VCaP (cell line): Measurements from ENCODE around the gene U2SURP.

Experiments used
- H3K27ac ChIP-seq: fragments of 450-650 bp; 2 replicates; pipeline ENCODE4 v1.5.1; 2017
- CTCF ChIP-seq: fragments of 450-650 bp; conservative IDR thresholded peaks from 2 replicates; pipeline ENCODE4 v1.5.1; 2017; ENCODE audit warnings: mild to moderate bottlenecking, moderate library complexity

Gene U2SURP

DNA sequence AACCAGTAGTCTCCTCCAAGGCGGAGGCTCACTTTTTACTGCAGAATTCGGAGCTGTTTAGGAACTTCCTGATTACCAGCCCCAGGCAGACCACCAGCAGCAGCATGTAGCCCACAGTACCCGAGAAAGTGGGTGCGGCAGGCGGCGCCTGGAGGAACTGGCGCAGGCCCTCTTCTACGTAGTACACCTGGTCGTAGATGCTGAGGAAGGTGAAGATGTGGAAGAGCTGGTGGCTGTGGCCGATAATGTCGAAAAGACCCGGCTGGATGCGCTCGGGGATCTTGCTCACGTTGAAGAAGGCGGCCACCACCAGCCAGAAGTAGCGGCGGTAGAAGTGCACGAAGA lies 39.2 kb upstream of the U2SURP start:
- H3K27ac ChIP-seq, result no peak overlapping the region
- no peak for TF ChIP-seq CTCF

- H3K27ac ChIP-seq, result no peak overlapping the region
- no peak for TF ChIP-seq CTCF
Observed at GRCh38 chr3:142962520-142963233, 38.7 kb upstream of the U2SURP start.

GRCh38 chr3:142963234-142963515 lies 38.2 kb upstream of the U2SURP start:
- TF ChIP-seq CTCF, result peak; percentile 25; the same call in 1 of the 2 replicates
- no peak overlapping the region for H3K27ac ChIP-seq

DNA sequence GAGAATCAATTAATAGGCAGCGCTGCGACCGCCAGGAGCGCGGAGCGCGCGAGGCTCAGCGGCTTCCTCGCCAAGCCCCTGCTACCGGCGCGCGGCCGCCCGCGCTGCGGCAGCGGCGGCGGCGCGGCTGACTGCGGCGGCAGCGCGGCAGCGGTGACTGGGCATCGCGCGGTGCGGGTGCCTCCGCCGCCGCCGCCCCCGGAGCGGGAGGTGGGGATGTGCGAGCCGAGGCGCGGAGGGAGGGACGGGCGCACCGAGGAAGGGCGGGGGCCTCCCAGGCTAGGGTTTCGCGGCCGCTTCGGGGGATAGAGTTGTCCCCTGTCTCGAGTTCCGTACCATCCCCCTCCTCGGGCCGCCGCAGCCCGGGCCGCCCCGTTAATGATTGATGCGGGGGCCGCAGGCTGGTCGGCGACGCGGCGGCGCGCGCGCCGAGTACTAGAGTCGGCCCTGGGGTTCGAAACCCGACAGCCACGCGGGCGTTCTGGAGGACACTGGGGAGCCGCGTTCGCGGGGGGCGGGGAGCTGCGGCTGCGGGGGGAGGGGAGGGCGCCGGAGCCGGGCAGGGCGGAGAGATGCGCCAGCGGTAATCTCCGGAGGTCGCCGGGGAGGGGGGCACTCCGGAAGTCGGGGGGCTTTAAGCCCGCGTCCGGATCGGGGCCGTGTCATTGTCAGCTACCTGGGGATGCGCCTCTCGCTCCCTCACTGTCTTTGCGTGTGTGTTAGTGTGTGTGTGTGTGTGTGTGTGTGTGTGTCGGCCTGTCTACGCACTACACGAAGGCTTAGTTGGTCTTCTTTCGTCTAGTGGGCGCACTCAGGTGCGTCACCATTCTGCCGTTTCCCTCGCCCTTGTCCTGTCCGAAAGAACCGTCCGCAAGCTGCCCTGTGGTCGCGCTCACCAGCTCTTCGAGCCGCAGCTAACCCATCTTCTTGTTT lies 37.6 kb upstream of the U2SURP start, which contains the start of gene PAQR9:
Gene PAQR9, minus strand, starts transcription at position 159 of the 933 bp plus-strand sequence. CDS start 338 bp downstream, outside the sequence.
- no peak within 1 kb of the TSS for H3K27ac ChIP-seq
- no peak; the same call in 1 of the 2 replicates for TF ChIP-seq CTCF

GRCh38 chr3:142965581-142965980 lies 35.8 kb upstream of the U2SURP start:
- no peak overlapping the region for H3K27ac ChIP-seq
- no peak for TF ChIP-seq CTCF

DNA sequence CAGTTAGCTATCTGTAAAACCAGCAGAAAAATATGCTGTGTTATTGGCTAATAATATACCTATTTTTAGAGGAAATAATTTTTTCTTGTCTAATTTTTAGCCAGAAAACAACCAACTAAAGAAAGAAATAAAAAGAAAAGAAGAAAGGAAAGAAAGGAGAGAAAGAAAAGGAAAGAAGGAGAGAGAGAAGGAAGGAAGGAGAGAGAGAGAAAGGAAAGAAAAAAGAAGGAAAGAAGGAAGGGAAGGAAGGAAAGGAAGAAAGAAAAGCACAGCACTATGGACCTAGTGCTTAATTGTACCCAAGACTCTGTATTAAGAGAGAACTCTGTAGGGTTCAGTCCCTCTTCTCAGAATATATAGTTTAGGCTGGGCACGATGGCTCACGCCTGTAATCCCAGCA lies 34.6 kb upstream of the U2SURP start:
- H3K27ac ChIP-seq, result no peak overlapping the region
- no peak for TF ChIP-seq CTCF

DNA sequence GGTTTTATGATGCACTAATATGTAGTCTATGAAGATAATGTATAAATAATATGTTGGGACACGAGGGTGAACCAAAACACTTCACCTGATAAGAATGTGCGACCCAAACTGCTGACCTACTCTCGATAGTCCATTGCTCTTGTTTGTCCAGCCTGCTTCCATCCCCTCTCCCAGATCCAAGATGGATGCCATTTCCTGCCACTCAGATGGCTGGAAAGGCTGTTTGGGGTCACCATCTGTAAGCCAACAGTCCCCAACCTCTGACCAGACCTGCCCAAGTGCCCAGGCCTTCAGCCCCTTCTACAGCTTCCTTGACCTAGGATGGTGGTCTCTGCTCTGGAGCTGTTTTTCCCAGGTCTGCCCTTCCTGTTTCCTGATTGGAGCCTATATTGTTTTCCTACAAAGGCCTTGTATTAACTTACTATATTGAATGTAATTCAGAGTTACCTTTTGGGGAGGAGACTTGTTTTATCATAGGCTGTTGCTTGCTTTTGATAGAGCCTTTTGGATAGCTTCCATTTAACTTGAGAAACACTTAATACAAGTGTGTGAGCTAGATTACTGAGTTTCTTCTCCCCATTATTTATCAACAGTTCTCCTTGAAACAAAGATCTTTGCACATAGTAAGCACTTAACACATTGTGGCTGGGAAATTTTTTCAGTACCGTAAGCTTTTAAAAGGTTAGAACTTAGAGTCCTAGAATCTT lies 32.9 kb upstream of the U2SURP start:
- H3K27ac ChIP-seq, result no peak overlapping the region
- no peak for TF ChIP-seq CTCF
